A549 (cell line): ENCODE results near the gene SMG9.

Experiments
- BCL3 ChIP-seq: fragments of >200 bp; sonication (Bioruptor Twin); formaldehyde crosslinking; IDR thresholded peaks from 3 replicates; pipeline ENCODE4 v1.6.1; 2016
- CTCF ChIP-seq: fragments of >200 bp; sonication (Bioruptor Twin); formaldehyde crosslinking; IDR thresholded peaks from 3 replicates; pipeline ENCODE4 v1.5.1; 2016
- EP300 ChIP-seq, 2 experiments: fragments of >200 bp; sonication (Bioruptor Twin); formaldehyde crosslinking; IDR thresholded peaks; 2 replicates in 1 of 2; 3 replicates in 1 of 2; pipeline ENCODE4 v1.6.1; 2016 to 2017
- HDAC2 ChIP-seq: fragments of 200-600 bp; sonication (generic); IDR thresholded peaks from 2 replicates; pipeline ENCODE4 v1.6.1; 2016
- KDM1A ChIP-seq: fragments of 200-600 bp; sonication (generic); IDR thresholded peaks from 2 replicates; pipeline ENCODE4 v1.6.1; 2016; ENCODE audit warnings: low read depth, mild to moderate bottlenecking
- MAFK ChIP-seq: fragments of 450-650 bp; IDR thresholded peaks from 2 replicates; pipeline ENCODE4 v1.6.1; 2014; ENCODE audit not compliant: partially characterized antibody
- POLR2A ChIP-seq: IDR thresholded peaks from 2 replicates; pipeline ENCODE4 v1.6.1; 2012; ENCODE audit warnings: mild to moderate bottlenecking, low read length
- RAD21 ChIP-seq, 2 experiments: fragments of >200 bp in 1 of 2; sonication (Bioruptor Twin) in 1 of 2; formaldehyde crosslinking in 1 of 2; IDR thresholded peaks in 1 of 2; conservative IDR thresholded peaks in 1 of 2; 2 replicates in 1 of 2; 3 replicates in 1 of 2; pipeline ENCODE4 v1.6.1; 2012 to 2018; ENCODE audit warnings: inconsistent platforms in 1 of 2
- RARB ChIP-seq: fragments of 250-450 bp; sonication (Bioruptor Pico); IDR thresholded peaks from 2 replicates; pipeline ENCODE4 v1.8.0; 2021; ENCODE audit warnings: mild to moderate bottlenecking, moderate library complexity
- SMC3 ChIP-seq: fragments of >200 bp; sonication (Bioruptor Twin); formaldehyde crosslinking; IDR thresholded peaks from 3 replicates; pipeline ENCODE4 v1.6.1; 2018; ENCODE audit warnings: inconsistent platforms
- USF2 ChIP-seq: fragments of 450-650 bp; IDR thresholded peaks from 2 replicates; pipeline ENCODE4 v1.6.1; 2014; ENCODE audit warnings: antibody characterized with exemption

GRCh38 chr19:43731346-43731745 lies 23.4 kb downstream of the SMG9 start:
- no peak for TF ChIP-seq KDM1A
- no peak for TF ChIP-seq RARB (CRISPR knock-in tag)
- TF ChIP-seq CTCF, result no peak
- TF ChIP-seq SMC3, result no peak
- TF ChIP-seq USF2, result no peak
- no peak for TF ChIP-seq POLR2A
- TF ChIP-seq HDAC2, result no peak
- no peak for TF ChIP-seq MAFK
- TF ChIP-seq EP300 (IDR thresholded peaks at IDR 0.05), result no peak
- TF ChIP-seq RAD21 (conservative IDR thresholded peaks at IDR 0.05 in 1 of 2, IDR thresholded peaks at IDR 0.05 in 1 of 2), result no peak
- TF ChIP-seq BCL3, result no peak
